ENCODE data around the gene GRK6.

- no peak for TF ChIP-seq CTCF (IDR thresholded peaks at IDR 0.05)
- no peak for TF ChIP-seq RCOR1 (IDR thresholded peaks at IDR 0.05; ENCODE audit: low read length)
- TF ChIP-seq TEAD4 (IDR thresholded peaks at IDR 0.05; ENCODE audit: borderline replicate concordance, insufficient read depth), result no peak
Measured at GRCh38 chr5:177377851-177378776, 48.4 kb upstream of the GRK6 start.
